Stimulated activated CD4-positive, alpha-beta T cell treated with anti-CD3 and anti-CD28 coated beads, Interleukin-15, amount 100 ng/mL, for 1 hour (primary cell): ENCODE data around the gene C19orf25.
"Not testable (repeated sequence)": the region's sequence is repeated elsewhere in the genome, so short reads cannot be mapped to it uniquely, and the experiment has no call there.

Experiments
- DNase-seq, 2 donors: peaks; one replicate each; pipeline ENCODE4 v3.0.0-alpha.2; 2020; ENCODE audit warnings: low read depth in 1 of 2, low spot score in 1 of 2

Gene C19orf25

GRCh38 chr19:1512671-1513498 is 33.9 kb upstream of the C19orf25 start, which contains the start of gene ADAMTSL5:
Gene ADAMTSL5 (minus strand): TSS chr19:1513019. CDS start chr19:1510943, 2,076 bp downstream.
- peak; percentile 38 to 52 for DNase-seq

- DNase-seq, result no peak
These were observed 32.6 kb upstream of the C19orf25 start for GRCh38 chr19:1511318-1512317.

- no peak for DNase-seq
These were observed 31.8 kb upstream of the C19orf25 start for GRCh38 chr19:1510807-1511206.

- no peak for DNase-seq
These were observed 31.4 kb upstream of the C19orf25 start for GRCh38 chr19:1510442-1510806.

GRCh38 chr19:1509602-1510441 is 30.8 kb upstream of the C19orf25 start:
- no peak for DNase-seq

- no peak for DNase-seq
These were observed 29.5 kb upstream of the C19orf25 start for GRCh38 chr19:1508507-1508856.

- peak; percentile 82 to 84 for DNase-seq
These were observed 28.9 kb upstream of the C19orf25 start for GRCh38 chr19:1507763-1508506.

GRCh38 chr19:1507192-1507660 is 28.2 kb upstream of the C19orf25 start:
- no peak for DNase-seq

GRCh38 chr19:1505991-1506881 is 27.2 kb upstream of the C19orf25 start:
- no peak for DNase-seq

- DNase-seq, result no peak
These were observed 26.0 kb upstream of the C19orf25 start for GRCh38 chr19:1505012-1505411.

GRCh38 chr19:1503925-1504773 is 25.1 kb upstream of the C19orf25 start:
- no peak for DNase-seq

- DNase-seq, result peak; percentile 32 to 62
These were observed 24.3 kb upstream of the C19orf25 start for GRCh38 chr19:1503089-1503924.

- no peak for DNase-seq
These were observed 23.5 kb upstream of the C19orf25 start for GRCh38 chr19:1502433-1503088.

GRCh38 chr19:1501200-1501595 is 22.2 kb upstream of the C19orf25 start:
- no peak for DNase-seq

- DNase-seq, result not testable (repeated sequence)
These were observed 20.2 kb upstream of the C19orf25 start for GRCh38 chr19:1499231-1499630.

GRCh38 chr19:1497578-1498235 is 18.7 kb upstream of the C19orf25 start:
- DNase-seq, result no peak
